Muscle of back (tissue), 11 donors: ENCODE results near the gene AXIN2. TPM values are rescaled to one million over a fixed set of nuclear protein-coding genes. Genes with fewer than 3 reads are reported as not detected.
"Not testable (repeated sequence)": the region's sequence is repeated elsewhere in the genome, so short reads cannot be mapped to it uniquely, and the experiment has no call there.

ENCODE experiments used
- DNase-seq, 3 donors: peaks; one replicate each; pipeline versions ENCODE4 v3.0.0 to v3.0.0-alpha.2; 2013
- polyA plus RNA-seq, 10 donors: library from polyadenylated mRNA; unstranded; fragments of 120-200 nt; gene quantifications; one replicate each; pipeline ENCODE4 v1.2.1, GENCODE V29; 2013; ENCODE audit not compliant: insufficient read length in 10 of 10

The AXIN2 gene
- polyA plus RNA-seq, 10 donors = 12.1 to 27.8 (median 15.2) TPM

DNA sequence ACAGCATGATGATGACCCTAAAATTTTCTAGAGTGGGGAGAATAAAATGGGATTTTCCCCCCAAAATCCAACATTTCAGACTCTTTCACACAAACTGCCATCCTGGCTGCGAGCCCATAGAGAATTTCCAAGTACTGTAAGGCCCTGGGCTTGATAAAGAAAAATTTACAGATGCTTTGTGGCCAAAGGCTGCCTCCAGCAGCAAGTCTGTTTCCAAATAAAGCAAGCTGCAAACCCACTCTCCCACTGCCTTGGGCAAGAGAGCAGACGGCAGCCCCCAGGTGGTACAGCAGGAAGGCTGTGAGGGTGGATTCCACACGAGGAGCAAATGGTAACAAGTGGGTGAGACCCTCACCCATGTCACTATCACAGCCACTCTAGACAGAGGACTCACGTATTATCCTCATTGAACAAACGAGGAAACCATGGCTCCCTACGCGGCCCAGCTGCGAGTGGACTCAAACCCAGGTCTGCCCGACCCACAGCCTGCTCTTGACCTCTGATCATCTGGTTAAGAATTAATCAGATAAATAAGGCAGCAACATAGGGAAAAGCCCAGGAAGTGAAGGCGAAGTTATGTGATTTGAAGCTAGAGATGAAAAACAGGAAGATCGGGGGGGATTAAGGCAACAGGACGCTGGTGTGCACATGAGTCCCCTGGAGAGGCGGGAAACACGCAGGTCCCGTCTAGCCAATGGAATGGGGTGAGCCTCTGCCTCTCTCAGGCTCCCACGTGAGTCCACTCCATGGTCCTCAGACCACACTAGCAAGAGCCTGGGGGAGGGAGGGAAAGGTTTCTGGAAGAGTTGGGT is 37.4 kb downstream of the AXIN2 start:
- DNase-seq = no peak

DNA sequence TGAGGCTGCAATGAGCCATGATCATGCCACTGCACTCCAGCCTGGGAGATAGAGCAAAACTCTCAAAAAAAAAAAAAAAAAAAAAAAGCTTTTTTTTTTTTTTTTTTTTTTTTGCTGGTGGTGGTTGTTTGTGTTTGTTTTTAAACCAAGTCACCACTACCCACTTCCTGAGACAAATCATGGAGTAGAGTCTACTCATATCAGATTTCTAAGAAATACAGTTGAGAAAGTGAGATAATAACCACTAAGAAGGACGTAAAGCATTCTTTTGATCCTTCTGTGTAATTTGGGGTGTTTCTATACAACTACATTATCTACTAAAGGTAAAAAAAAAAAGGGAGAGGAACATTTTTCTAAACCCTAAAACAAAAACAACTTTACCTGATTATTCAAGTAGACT is 38.0 kb downstream of the AXIN2 start:
- DNase-seq = no peak

DNA sequence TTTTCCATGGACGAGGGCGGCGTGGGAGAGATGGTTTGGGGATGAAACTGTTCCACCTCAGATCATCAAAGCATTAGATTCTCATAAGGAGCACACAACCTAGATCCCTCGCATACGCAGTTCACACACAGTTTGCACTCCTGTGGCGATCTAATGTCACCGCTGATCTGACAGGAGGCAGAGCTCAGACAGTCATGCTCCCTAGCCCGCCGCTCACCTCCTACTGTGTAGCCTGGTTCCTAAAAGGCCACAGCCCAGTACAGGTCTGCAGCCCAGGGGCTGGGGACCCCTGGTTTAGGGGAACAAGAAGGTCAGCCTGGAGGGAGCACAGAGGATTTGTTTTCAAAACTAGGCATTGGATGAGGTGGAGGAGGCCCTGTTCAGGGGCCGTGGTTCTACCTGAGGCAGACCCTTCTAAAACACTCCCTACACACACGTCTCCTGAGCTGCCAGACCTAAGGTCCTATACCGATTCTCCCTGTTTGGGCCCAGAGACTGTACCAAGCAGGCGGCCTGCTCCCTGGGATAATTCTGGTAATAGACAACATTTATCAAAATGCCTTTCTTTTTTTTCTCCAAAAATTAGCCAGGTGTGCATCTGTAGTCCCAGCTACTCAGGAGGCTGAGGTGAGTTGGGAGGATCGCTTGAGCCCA is 38.6 kb downstream of the AXIN2 start:
- DNase-seq = no peak

DNA sequence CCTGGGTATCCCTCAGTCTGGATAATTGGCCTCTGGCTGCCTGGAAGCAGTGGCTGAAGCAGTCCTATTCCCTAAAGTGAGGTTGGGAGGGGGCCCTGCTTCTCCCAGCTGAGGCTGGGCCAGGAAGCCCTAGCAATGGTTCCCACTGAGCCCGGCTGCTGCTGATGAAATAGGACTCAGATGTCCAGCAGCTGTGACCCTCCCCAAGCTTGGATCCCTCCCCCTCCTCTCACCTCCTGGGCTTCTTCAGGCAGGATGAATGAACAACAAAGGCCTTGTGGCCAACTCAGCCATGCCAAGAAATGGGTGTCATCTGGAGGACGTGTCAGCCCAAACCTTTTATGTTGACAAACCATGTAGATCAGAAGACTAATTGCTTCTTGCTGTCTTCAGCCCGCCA is 42.0 kb downstream of the AXIN2 start:
- DNase-seq = no peak

DNA sequence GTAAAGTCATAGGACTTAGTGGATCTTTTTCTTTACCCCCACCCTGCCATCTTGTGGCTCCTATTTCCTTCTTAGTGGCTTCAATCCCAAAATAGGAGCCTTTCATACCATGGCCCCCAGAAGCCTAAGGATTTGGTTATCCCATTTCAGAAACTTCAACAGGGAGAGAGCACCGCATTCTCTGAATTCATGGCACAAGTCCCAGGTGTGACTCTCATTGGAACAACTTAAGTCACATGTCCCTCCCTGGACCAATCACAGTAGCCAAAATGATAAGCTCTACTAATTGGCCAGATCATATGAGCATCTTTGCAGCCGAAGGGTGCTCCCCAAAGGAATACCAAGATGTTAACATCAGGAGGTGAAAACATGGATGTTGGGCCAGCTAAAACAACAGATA is 43.2 kb downstream of the AXIN2 start:
- DNase-seq = no peak

DNA sequence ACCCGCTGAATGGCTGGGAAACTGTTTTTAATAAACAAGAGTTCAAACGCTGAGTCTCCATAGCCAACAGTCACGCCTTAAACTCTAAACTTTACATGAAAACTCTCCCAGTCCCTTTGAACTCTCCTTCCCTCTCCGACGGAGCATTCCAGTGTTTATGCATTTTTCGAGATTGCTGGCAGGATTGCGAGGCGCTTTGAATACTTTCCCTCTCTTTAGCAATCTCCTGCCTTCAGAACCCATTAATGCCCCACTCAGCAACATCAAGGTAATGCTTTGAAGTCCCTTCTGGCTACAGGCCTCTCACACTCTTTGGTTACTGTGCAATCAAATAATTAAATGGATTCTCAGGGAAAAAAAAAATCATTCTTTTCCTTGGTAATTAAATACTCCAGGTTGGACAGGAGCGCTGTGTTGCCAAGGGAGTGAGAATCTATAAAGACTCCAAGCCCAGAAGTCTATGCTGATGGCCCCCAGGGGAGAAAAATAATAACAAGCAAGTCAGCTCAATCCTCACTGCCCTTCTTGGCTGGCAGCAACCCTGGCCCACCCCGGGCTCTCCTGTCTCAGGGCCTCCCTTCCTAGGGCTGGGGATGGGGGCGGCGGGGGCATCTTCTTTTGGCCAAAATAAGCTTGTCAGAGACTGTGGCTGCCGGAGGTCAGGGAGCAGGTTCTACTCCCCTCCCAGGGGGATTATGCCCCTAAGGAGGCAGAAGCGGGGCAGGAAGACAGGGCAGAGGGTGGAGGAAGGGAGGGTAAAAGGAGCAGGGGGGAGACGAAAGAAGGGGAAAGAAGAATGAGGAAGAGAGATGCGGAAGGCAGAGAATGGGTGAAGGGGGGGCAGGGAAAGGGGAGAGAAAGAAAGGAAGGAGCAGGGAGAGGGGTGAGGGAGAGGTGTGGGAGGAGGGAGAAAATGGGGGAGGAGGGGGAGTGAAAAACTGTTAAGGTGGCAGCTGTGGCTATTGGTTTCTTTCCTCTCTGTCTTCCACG is 45.2 kb downstream of the AXIN2 start:
- peak in 2 of 3 donors; percentile 26 to 63 for DNase-seq

DNA sequence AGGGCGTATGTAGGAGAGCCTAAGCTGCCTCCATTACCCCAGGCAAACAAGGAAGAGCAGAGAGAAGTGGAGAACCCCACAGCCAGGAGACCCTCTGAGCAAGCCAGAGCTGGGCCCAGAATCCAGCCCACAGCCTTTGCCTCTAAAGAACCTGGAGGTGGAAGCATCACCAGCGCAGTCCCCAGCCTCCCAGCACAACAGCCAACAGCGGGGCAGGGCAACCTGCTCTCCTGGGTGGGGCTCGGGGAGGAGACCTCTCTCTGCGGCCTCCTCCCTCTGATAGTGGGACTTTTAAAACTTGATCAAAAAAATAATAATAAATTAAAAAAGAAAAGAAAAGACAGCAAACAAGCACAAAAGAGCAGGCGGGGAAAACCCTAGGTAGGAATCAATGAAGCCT is 45.9 kb downstream of the AXIN2 start:
- DNase-seq = no peak

DNA sequence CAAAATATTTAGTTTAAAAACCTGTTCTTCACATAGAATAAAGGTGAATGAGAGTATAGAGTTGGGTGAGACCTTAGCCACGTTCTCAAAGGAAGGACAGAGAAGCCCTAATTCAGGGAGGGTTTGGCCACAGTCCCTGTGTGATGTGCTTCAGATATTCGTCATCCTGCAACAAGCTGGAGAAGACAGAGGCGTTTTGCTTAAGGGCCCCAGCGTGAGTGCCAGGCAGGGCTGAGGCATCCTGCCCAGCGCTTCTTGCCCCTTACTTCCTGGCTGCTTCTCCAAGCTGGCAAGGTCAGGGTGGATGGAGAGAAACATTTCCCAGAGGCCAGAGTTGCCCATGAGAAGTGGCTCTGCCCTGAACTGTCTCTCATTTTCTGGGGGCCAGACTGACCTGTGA is 46.9 kb downstream of the AXIN2 start:
- DNase-seq = no peak

DNA sequence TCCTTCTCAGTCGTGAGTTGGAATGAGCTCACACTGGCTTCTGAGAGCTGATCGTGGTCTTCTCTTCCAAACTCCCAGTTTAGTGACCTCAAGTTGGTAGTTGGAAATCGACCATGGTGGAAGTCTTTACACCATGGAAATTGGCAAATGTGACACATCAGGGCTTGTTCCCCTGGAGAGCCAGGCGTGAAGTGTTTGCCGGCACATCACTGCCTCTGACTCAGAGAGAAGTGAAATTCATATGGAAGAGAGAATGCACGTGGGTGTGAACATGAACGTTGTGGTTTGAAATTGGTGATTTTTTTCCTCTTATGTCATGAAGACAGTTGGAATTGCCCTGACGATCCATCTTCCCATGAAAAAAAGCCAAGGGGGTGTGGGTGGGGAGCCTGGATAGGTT is 47.4 kb downstream of the AXIN2 start:
- peak in 1 of 3 donors; percentile 75 for DNase-seq

DNA sequence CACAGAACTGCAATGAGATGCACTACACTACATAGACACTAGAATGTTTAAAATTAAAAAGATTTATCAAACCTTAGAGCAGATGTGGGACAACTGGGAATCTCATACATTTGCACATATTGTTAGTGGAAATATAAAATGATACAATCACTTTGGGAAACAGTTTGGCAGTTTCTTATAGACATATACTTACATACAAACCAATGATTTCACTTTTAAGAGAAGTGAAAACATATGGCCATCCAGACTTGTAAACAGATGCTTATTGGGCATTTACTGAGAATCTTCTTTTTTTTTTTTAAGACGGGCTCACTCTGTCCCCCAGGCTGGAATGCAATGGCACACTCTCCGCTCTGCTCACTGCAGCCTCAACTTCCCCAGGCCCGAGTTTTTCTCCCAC is 50.1 kb downstream of the AXIN2 start:
- peak in 1 of 3 donors; percentile 61 for DNase-seq

DNA sequence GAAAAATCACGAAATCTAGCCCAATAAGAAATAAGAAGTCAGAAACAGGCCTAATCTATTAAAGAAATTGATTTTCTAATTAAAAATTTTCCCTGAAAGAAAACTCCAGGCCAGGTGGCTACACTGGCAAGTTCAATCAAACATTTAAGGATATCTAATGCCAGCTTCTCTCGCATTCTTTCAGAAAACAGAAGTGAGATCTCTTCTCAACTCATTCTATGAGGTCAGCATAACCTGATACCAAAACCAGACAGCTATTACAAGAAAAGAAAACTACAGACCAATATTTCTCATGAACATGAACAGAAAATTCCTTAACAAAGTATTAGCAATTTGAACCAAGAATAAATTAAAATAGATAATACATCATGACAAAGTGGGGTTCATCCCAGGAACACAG is 52.4 kb downstream of the AXIN2 start:
- no peak for DNase-seq

DNA sequence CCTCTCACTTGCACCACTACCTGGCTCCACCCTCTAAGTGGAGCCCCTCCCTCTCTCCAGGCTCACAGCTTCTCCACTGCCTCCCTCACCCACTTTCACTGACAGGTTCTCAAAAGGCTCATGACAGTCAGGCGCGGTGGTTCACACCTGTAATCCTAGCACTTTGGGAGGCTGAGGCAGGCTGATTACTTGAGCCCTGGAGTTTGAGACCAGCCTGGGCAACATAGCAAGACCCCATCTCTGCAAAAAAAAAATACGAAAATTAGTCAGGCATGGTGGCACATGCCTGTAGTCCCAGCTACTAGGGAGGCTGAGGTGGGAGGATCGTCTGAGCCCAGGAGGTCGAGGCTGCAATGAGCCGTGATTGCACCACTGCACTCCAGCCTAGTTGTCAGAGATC is 56.8 kb downstream of the AXIN2 start:
- DNase-seq = not testable (repeated sequence)

DNA sequence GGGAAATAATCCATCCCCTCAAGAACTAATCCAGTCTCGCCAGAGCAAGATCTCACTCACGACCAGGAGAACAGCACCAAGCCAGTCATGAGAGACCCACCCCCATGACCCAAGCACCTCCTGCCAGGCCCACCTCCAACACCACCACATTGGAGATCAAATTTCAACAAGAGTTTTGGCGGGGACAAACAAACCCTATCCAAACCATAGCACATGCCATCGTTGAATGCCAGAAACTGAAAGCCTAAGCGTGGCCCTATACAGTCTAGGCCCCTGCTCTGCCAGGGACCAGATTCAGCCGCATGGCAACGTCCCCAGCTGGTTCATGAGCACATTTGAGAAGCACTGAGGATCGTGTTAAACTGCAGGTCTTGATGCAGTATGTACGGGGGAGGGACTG is 57.3 kb downstream of the AXIN2 start:
- DNase-seq = no peak

DNA sequence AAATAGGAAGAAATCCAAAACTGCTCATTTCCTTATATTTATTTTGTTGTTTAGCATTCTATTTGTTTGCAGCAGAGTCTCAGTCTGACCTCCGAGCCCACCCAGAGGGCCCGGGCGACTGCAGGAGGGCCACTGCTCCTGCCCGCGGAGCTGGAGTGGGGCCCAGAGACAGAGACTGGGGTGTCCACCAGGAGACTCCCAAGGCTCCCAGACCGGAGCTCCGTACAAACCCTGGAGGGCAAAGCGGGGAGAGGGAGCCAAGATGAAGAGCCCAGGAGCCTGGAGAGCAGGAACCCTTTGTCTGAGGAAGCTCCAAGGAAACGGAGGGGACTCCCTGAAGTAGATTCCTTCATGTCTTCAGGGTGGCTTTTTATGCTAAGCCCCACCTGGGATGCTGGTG is 57.9 kb downstream of the AXIN2 start:
- DNase-seq = no peak

DNA sequence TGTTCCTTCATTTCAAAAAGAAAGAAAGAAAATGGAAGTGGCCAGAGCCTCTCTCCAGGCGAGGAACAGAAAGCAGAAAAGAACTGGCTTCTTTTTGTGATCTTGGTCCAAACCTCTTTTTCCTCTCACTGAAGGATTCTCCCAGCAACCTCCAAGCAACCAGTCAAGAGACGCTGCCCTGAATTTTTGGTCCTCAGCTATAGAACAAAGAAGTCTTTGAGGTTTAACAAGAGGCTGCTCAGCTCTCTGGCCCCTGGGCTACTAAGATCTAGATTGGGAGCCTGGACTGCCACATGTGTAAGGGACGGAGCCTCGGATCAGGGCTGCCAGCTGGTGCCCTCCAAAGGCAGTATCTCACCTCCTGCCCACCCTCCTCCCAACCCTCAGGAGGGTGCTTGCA is 62.6 kb downstream of the AXIN2 start:
- no peak for DNase-seq

DNA sequence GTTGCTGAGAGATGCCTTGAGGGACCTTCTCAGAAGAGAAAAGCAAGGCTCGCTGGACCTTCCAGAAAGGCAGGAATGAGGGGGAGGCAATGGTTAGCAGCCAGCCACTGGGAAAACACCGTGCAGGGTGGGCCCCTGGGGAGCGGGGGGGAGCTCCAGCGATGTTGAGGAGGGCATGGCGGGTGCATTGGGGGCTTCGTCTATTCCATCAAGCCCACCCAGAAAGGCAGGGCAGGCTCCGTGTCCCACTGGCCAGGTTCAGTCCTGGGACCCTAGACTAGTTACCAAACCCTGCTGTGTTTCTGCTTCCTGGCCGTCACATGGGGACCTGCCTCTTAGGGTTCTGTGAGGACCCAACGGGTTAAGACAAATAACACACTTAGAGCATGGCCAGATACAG is 64.6 kb downstream of the AXIN2 start:
- DNase-seq = no peak

DNA sequence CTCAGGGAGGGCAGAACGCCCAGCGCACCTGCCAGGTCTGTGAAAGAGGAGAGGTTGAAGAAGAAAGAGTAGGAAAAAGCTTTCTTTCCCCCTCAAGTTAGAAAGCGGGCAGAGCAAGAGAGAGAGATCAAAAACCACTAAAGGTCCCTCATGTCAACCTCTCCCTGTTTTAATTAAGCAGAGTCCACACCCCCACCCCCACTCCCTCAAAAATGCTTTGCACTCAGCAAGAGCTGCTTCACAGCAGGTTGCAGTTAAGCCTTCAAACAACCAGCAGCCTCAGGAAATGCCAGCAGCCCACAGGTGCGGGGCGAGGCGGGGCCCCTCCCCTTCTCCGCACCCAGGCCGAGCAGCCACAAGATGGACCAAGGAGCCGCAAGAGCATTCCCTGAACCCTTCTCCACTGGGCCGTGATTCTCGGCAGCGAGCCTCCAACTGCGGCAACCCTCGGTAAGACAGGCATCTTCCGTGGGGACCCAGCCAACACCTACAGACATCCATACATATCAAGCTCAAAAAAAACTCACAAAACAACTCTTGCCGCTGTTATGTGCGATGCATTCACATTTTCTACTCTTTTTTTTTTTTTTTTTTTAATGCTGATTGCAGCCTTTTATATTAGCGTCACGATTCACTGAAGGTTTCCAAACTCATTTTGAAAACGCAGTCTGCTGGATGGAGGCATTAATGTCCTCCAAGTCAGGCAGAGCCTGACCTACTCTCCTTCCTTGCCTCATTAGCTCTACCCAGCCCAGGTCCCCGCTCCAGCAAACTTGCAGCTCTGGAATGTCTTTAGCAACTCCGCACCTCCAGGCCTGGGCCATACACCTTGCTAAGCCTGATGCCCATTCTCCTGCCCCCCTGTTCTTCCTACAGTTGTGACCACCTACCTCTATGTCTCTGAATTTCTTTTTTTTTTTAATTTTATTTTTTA is 66.1 kb downstream of the AXIN2 start:
- DNase-seq = no peak

DNA sequence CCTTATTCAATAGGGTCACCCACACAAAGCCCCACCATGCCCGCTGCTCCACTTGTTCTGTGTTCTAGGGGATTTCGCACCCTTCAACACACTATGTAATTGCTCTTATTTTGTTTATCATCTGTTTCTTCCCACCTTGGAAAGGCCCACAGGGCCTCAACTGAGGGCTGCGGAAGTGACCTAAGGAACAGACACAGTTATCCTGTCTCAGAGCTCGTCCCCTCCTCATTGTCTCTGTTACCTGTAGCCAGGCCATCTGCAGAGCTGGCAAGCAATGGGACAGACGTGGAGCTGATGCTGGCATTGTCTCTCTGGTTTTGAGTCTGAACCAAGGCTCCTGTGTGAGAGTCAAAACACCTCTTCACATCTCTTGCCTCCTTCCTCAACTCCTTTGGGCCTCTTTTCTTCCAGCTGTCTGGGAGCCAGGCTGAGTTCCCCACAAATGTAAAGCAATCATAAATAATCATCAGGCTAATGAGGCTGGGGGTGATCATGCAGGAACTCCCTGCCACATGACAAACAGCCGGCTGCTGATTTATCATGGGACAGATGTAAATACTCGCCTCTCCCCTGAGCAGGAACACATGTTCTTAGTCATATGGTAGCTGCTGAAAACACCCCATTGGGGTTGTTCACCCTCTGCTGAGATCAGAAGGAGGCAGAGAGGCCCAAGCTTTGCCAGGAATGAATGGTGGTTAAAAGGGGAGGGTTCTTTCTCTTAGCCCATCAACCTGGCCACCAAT is 71.9 kb downstream of the AXIN2 start:
- DNase-seq = peak in 1 of 3 donors; percentile 25

DNA sequence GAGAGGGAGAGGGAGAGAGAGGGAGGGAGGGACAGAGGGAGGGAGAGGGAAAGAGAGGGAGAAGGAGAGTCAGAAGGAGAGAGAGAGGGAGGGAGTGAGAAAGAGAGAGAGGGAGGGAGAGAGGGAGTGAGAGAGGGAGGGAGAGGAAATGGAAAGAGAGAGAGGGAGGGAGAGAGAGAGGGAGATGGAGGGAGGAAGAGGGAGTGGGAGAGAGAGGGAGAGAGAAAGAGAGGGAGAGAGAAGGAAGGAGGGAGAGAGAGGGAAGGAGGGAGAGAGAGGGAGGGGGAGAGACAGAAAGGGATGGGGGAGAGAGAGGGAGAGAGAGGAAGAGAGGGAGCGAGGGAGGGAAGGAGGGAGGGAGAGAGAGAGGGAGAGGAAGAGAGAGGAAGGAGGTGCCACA is 72.8 kb downstream of the AXIN2 start:
- no peak for DNase-seq

DNA sequence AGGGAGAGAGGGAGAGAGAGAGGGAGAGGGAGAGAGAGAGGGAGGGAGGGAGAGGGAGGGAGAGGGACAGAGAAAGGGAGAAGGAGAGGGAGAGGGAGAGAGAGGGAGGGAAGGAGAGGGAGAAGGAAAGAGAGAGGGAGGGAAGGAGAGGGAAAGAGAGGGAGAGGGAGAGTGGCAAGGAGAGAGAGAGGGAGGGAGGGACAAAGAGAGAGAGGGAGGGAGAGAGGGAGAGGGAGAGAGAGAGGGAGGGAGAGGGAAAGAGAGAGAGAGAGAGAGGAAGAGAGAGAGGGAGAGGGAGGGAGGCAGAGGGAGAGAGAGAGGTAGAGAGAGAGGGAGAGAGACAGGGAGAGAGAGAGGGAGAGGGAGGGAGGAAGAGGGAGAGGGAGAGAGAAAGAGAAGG is 73.5 kb downstream of the AXIN2 start:
- no peak for DNase-seq
